H7 (cell line): ENCODE measurements around the gene ERVFRD-1. TPM values are rescaled to one million over a fixed set of nuclear protein-coding genes. Genes with fewer than 3 reads are reported as not detected.
A peak's percentile ranks its signal among the peaks of the same experiment; 100 is the strongest.
"Not testable (repeated sequence)": the region's sequence is repeated elsewhere in the genome, so short reads cannot be mapped to it uniquely, and the experiment has no call there.

ENCODE experiments used
- DNase-seq: peaks from one replicate; pipeline ENCODE4 v3.0.0; 2012
- H3K27me3 ChIP-seq: 2 replicates; pipeline ENCODE4 v1.6.0; 2011; ENCODE audit warnings: mild to moderate bottlenecking, low read length; ENCODE audit not compliant: control insufficient read depth, insufficient read depth
- H3K36me3 ChIP-seq: replicated peaks from 2 replicates; pipeline ENCODE4 v1.5.1; 2011; ENCODE audit warnings: low read length; ENCODE audit not compliant: control insufficient read depth, insufficient read depth
- H3K4me3 ChIP-seq: 2 replicates; pipeline ENCODE4 v1.5.1; 2011; ENCODE audit warnings: low read depth, mild to moderate bottlenecking, control low read depth, low read length, moderate library complexity; ENCODE audit not compliant: insufficient read depth
- total RNA-seq: library from RNA; depleted of rRNA; stranded (reverse); fragments of >200 nt; shearing (Covaris generic); gene quantifications from 2 replicates; pipeline ENCODE4 v1.2.3, GENCODE V29; 2014

Gene ERVFRD-1
- total RNA-seq, 1 experiment from 2014 or later: not detected

GRCh38 chr6:11111769-11112437, 378 bp upstream of the ERVFRD-1 start:
- Histone ChIP-seq H3K36me3 (no peaks in the 10 kb centered on the region), H3K4me3 (no peak overlapping the region), H3K27me3 (no peaks in the 10 kb centered on the region)
- DNase-seq: no peak

GRCh38 chr6:11108726-11109125, 2.8 kb downstream of the ERVFRD-1 start:
- Histone ChIP-seq H3K36me3 (no peaks in the 10 kb centered on the region), H3K4me3 (no peak overlapping the region), H3K27me3 (no peaks in the 10 kb centered on the region)
- DNase-seq: no peak

- Histone ChIP-seq H3K4me3 (no peak overlapping the region), H3K27me3 (no peaks in the 10 kb centered on the region), H3K36me3 (no peaks in the 10 kb centered on the region)
- DNase-seq: no peak
Measured at GRCh38 chr6:11103065-11103464, 8.5 kb downstream of the ERVFRD-1 start.

GRCh38 chr6:11101417-11101816, 10.1 kb downstream of the ERVFRD-1 start:
- no peaks in the 10 kb centered on the region for H3K36me3 ChIP-seq
- no peaks in the 10 kb centered on the region for H3K27me3 ChIP-seq
- H3K4me3 ChIP-seq: no peak overlapping the region
- DNase-seq: no peak

GRCh38 chr6:11098004-11098403, 13.5 kb downstream of the ERVFRD-1 start:
- Histone ChIP-seq H3K27me3 (no peaks in the 10 kb centered on the region), H3K4me3 (no peak overlapping the region), H3K36me3 (no peaks in the 10 kb centered on the region)
- no peak for DNase-seq

GRCh38 chr6:11097476-11097875, 14.0 kb downstream of the ERVFRD-1 start:
- no peaks in the 10 kb centered on the region for H3K27me3 ChIP-seq
- no peaks in the 10 kb centered on the region for H3K36me3 ChIP-seq
- H3K4me3 ChIP-seq: no peak overlapping the region
- no peak for DNase-seq

GRCh38 chr6:11096109-11096508, 15.4 kb downstream of the ERVFRD-1 start:
- no peaks in the 10 kb centered on the region for H3K27me3 ChIP-seq
- peak; percentile 51 for DNase-seq
- H3K36me3 ChIP-seq: no peaks in the 10 kb centered on the region
- H3K4me3 ChIP-seq: no peak overlapping the region

- no peak for DNase-seq
- no peaks in the 10 kb centered on the region for H3K27me3 ChIP-seq
- H3K36me3 ChIP-seq: no peaks in the 10 kb centered on the region
- H3K4me3 ChIP-seq: peak overlapping the region; percentile 98
Measured at GRCh38 chr6:11094941-11095340, 16.6 kb downstream of the ERVFRD-1 start.

GRCh38 chr6:11094411-11094851, 17.1 kb downstream of the ERVFRD-1 start:
- DNase-seq: peak; percentile 75
- H3K4me3 ChIP-seq: peak overlapping the region; percentile 98
- no peaks in the 10 kb centered on the region for H3K36me3 ChIP-seq
- no peaks in the 10 kb centered on the region for H3K27me3 ChIP-seq

GRCh38 chr6:11093626-11094410, 17.7 kb downstream of the ERVFRD-1 start, which contains the start of gene SMIM13:
SMIM13 (plus strand) TSS chr6:11093834; CDS start chr6:11094314, 480 bp downstream.
- H3K36me3 ChIP-seq: no peaks in the 10 kb centered on the region
- H3K4me3 ChIP-seq: peak within 1 kb of the TSS; percentile 98
- H3K27me3 ChIP-seq: no peaks in the 10 kb centered on the region
- DNase-seq: peak; percentile 97

- H3K27me3 ChIP-seq: no peaks in the 10 kb centered on the region
- peak overlapping the region; percentile 98 for H3K4me3 ChIP-seq
- no peaks in the 10 kb centered on the region for H3K36me3 ChIP-seq
- DNase-seq: no peak
Measured at GRCh38 chr6:11093376-11093625, 18.2 kb downstream of the ERVFRD-1 start.

- no peak for DNase-seq
- no peaks in the 10 kb centered on the region for H3K36me3 ChIP-seq
- peak overlapping the region; percentile 98 for H3K4me3 ChIP-seq
- no peaks in the 10 kb centered on the region for H3K27me3 ChIP-seq
Measured at GRCh38 chr6:11092668-11093375, 18.7 kb downstream of the ERVFRD-1 start.

- not testable (repeated sequence) for DNase-seq, H3K27me3 ChIP-seq, H3K4me3 ChIP-seq, H3K36me3 ChIP-seq
Measured at GRCh38 chr6:11091141-11091540, 20.4 kb downstream of the ERVFRD-1 start.

- DNase-seq: no peak
- Histone ChIP-seq H3K27me3 (no peaks in the 10 kb centered on the region), H3K36me3 (no peaks in the 10 kb centered on the region), H3K4me3 (no peak overlapping the region)
Measured at GRCh38 chr6:11089695-11090094, 21.8 kb downstream of the ERVFRD-1 start.
